Tongue (tissue), 2 donors: ENCODE results near the gene ZFYVE19. TPM values are rescaled to one million over a fixed set of nuclear protein-coding genes. Genes with fewer than 3 reads are reported as not detected.

Experiments used
- DNase-seq: peaks from one replicate; pipeline ENCODE4 v3.0.0-alpha.2; 2015
- total RNA-seq: library from RNA; depleted of rRNA; stranded (reverse); fragments of >200 nt; gene quantifications from one replicate; pipeline ENCODE4 v1.2.3, GENCODE V29; 2014

ZFYVE19 gene
- total RNA-seq, 1 donor from 2014 or later = 25.3 TPM

DNA sequence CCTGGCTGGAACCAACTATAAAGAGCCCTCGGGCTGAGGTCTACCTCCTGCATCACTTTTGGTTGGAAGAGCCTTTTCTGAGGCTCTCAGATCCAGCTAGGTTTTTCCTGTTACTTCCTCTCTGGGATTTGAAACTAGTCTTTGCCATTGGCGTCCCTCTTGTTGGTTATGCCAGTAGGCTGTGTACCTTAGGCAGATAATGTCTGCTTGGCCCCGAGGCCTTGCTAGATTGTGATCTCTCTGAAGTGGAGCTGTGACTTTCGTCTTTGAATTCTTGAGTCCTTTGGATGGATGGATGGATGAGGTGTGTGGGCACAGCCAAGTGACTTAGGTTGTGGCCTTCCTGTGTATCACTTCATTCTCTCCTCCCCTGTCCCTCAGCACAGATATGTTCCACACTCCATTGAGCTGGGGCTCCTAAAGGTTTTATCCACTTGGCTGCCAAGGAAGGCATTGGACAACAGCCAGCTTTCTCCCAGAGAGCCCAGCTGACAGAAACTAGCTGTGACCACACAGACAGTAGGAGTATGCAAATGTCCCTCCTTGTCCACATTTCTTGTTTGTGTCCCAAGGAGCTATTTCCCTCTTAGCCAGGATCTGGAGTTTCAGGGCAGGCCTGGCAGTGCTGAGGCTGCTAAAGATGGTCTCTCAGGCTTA is 8.3 kb downstream of the ZFYVE19 start:
- peak; percentile 61 for DNase-seq

DNA sequence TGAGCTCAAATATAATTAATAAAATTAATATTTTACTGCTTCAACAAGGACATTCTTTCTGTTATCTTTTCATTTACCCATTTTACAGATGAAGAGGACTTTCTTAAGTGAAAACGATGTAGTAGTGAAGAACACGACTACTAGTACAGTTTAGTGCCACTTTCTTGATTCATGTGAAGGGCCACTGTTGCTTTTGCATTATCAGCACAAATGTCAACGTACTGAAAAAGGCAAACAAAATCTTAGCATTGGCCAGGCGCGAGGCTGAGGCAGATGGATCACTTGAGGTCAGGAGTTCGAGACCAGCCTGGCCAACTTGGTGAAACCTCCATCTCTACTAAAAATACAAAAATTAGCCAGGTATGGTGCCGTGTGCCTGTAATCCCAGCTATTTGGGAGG is 12.2 kb downstream of the ZFYVE19 start:
- DNase-seq = no peak

DNA sequence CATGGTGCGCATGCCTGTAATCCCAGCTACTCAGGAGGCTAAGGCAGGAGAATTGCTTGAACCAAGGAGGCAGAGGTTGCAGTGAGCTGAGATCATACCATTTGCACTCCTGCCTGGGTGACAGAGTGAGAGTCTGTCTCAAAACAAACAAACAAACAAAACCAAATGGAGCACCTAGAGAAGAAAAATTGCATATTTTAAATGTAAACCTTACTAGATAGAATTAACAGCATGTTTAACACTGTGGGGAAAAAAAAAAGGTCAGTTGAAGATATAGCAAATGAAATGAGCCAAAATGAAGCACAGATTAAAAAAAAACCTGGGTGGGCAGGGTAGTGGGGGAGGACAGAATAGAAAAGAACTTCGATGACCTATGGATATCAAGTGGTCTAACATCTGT is 14.3 kb downstream of the ZFYVE19 start:
- no peak for DNase-seq

DNA sequence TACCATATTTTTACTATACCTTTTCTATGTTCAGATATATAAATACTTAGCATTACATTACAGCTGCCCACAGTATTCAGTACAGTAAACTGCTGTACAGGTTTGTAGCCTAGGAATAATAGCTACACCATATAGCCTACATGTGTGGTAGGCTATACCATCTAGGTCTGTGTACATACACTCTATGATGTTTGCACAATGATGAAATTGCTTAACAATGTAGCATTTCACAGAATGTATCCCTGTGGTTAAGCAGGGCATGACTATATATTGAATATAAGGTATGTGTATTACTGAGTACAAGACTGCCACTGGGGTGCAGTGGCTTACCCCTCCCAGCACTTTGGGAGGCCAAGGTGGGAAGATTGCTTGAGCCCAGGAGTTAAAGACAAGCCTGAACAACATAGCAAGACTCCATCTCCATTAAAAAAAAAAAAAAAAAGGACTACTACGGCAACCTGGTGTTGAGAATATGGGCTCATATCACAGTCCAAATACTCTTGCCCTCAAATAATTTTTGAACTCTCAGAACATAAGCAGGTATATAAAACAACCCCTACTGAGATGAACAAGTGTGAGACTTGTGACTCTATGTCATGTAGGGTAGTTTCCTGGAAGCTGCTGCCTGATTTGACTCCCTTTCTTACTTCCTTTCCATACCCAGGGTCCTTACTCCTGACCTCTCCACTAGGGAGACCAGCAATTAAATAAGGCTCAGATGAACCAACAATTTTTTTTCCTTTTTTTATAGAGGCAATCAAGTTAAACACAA is 16.9 kb downstream of the ZFYVE19 start:
- no peak for DNase-seq

DNA sequence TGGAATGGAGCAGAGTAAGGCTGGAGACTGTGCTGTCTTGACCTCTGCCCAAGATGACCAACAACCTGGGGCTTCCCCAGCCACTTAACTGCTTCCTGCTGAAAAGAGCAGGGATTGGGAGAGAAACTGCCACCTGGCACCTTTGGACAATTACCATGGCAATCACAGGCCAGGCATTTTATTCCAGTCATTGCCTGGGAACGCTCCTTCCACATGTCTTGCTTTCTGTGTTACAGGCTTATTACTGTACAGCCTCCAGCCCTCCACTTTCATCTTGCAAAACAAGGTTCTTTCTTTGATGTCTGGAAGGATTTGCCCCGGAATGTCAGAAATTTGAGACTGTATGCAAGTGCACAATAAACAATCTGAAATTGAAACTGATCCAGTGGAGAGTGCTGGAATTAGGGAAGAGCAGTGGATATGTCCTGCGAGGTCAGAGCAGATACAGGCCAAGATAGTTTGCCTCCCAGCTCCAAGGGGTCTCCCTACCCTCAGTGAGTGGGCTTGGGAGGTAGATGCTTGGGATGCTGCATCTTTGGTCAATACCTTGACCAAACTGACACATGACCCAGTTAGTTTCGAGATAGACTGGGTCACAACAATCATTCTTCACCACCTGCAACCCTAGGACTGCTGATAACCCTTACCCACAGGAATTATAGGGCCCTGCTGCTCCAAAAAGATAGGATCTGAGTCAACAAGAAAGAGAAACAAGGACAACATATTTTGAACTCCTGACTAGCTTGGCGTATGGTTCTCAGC is 19.0 kb downstream of the ZFYVE19 start:
- no peak for DNase-seq

DNA sequence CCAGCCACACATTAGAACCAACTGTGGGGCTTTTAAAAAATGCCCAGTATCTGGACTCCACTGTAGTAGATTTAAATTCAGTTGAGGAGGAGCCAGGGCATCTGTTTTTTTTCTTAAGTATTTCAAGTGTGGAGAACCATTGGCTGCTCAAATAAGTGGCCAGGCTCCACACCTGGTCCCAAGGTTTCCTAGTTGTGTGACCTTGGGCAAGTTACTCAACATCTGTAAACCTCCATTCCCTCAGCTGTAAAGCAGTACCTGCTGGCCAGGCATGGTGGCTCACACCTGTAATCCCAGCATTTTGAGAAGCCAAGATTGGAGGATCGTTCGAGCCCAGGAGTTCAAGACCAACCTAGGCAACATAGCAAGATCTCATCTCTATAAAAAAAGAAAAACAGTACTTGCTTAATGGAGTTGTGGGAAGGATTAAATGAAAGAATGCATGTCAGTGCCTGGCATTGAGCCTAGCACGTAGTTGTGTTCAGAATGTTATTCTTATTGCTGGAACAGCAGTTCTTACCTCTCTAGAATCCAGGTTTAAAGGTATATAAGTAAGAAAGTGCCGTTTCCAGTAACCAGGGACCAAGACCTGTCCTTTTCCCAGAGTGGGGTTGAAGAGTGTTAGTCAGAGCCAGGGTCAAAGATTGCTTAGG is 19.7 kb downstream of the ZFYVE19 start:
- no peak for DNase-seq

DNA sequence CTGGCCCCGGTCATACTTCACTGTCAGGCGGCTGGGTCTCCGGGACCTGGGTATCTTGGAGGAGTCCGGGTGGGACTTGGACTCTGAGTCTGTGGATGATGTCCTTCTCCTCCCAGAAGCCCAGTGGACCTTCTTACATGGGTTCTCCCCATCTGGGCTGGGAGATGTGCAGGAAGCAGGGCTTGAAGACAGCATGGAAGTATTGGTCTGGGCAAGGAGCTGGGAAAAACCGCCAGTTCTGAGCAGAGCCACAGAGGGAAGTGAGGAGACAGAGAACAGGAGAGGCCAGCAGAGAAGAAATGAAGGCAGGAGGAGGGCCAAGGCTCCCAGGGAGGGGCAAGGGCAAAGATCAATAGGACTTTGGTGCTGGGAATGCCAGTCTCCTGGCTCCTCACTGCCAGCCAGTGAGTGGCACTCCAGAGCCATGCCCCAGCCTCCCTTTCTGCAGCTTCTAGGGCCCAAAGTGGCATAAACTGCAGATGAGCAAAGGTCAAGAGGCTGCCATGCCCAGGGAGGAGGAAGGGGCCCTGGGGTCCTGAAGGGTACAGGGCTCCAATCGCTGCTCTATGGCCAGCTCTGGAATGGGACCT is 21.7 kb downstream of the ZFYVE19 start, which contains the start of gene PPP1R14D:
TSS of gene PPP1R14D (minus strand) at position 262 of the 590 bp plus-strand sequence. CDS start at position 195, 67 bp downstream.
- DNase-seq = no peak

DNA sequence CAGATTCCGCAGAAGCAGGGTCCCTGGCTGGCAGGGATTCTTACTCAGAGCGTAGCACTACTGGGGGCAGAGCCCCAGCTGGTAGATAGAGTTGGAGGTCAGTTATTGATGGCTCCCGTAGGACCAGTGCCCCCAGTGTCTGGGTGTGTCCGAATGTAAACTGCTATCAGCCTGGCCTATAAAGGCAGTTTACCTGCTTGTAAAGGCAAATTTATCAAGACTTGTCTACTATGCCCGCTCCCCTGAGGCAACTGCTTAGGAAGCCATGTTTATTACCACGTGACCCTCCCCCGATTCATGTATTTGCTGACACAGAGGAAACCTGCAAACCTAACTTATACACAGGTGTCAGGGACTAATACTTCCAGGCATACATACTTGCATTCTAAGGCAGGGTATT is 22.2 kb downstream of the ZFYVE19 start:
- no peak for DNase-seq

DNA sequence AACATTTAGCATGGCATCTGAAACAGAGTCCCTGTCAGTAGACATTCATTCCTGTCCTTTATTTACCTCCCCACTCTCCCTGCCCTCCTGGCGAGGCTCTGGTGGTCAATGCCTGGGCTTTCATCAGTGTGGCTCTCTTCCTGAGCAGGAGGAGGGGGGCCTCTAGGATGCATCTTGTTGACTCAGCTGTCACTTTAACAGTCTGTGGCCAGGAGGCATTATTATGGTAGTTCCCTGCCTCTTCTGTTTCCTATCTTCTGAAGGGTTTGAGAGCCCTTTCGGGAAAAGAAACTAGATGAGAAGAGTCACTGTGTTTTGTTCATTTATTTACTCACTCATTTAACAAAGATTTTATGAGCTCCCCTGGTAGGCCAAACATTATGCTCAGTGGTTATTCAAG is 24.0 kb downstream of the ZFYVE19 start:
- no peak for DNase-seq

DNA sequence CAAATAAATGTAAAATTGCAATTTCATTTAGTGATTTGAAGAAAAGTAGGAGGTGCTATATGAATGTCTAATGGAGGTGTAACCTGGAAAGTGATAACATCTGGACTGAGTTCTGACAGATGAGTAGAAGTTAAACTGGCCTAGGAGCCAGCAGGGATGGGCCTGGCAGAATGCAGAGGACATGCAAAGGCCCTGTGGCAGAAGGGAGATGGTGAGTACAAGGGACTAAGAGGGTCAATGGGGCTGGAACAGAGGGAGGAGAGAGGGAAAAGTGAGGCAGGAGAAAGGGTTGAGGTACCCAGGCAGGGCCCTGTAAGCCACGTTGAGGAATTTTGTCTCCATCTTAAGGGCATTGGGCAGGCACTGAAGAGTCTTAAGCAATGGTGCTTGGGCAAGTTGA is 25.0 kb downstream of the ZFYVE19 start:
- no peak for DNase-seq

DNA sequence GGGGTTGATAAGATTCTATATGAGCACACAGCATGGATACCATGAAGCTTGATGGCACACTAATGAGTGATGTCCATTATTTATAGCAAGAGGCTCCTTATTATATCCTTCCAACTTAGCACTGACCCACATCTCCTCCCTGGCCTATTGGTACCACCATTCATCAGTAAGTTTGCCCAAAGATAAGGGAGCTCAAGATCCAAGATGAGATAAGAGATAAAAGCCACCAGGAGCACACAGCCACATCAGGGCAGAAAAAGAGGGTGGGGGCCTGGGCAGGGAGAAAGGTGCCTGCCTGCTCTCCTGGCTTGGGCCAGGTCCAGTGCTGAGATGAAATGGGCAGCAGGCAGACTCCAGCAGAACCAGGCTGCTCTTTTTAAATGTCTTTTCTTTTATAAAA is 26.0 kb downstream of the ZFYVE19 start:
- no peak for DNase-seq

DNA sequence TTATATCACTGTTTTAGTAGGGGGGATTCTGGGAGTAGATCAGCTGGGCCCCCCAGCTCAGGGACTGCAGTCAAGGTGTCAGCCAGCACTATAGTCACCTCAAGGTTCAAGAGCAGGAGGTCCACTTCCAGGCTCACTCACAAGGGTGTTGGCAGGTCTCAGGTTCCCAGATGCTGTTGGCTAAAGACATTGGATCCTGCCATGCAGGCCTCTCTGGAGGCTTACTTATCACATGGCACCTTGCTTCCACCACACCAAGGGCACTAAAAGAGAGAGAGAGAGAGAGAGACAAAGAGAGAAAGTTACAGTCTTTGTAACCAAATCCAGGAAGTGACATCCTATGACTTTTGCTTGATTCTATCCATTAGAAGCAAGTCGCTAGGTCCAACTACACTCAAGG is 29.1 kb downstream of the ZFYVE19 start:
- DNase-seq = no peak

DNA sequence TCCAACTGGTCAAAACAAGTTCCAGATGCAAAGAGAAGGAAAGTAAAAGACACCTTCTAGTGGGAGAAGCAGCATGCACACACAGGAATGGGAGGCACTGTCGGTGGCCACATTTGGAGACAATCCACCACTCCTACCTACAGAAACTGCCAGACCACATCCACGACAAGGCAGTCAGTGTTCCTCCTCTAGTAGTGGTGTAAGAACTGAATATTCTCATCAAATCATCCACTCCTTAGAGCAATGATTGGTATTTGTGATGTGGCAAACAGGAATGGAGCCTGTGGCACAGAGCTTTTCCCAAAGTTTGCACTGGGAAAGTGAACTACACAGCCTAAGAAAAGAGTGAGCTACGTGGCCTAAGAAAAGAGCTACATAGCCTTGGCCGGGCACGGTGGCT is 31.9 kb downstream of the ZFYVE19 start:
- DNase-seq = no peak

DNA sequence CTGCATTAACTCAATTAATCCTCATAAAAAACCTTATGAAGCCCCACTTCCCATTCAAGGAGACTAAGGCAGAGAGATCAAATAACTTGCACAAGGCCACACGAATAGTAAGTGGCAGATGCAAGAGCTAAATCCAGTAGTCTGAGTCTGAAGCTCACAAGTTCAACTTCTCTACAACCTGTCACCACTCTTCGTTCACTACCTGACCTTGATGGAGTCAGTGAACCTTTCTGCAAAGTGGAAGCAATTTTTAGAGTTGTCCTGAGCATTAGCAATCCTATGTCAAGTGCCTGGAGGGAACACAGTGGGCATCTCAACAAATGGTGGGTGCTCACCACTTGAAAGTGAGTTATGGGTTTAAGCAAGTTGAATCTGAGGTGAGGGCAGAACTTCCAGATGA is 34.9 kb downstream of the ZFYVE19 start:
- no peak for DNase-seq

DNA sequence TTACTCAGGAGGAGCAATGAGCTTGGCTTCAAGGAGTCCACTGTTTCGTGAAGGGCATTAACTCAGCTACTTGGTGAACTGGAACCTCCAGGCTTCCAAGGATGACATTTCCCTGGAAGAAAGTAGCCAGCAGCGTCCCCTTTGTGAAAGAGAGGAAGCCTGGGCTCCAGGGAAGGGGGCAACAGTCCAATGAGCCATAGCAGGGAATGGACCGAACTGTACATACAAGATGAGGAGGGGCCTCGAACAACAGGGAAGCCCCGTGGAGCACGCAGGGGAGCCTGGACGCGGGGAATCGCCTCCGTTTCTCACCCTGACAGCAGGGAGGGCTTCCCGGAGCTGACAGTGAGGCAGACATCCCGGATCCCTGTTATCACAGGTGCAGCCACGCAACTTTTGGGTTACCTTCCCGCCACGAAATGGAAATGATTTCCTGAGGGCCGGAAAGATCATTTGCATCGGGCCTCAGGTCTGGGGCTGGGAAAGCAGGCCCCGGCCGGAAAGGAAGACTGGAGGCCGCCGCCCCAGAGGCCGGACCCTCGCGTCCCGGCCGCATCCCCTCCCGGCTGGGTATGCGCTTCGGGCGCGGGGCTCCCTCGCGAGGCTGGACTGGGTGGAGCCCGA is 36.5 kb downstream of the ZFYVE19 start:
- DNase-seq = no peak

DNA sequence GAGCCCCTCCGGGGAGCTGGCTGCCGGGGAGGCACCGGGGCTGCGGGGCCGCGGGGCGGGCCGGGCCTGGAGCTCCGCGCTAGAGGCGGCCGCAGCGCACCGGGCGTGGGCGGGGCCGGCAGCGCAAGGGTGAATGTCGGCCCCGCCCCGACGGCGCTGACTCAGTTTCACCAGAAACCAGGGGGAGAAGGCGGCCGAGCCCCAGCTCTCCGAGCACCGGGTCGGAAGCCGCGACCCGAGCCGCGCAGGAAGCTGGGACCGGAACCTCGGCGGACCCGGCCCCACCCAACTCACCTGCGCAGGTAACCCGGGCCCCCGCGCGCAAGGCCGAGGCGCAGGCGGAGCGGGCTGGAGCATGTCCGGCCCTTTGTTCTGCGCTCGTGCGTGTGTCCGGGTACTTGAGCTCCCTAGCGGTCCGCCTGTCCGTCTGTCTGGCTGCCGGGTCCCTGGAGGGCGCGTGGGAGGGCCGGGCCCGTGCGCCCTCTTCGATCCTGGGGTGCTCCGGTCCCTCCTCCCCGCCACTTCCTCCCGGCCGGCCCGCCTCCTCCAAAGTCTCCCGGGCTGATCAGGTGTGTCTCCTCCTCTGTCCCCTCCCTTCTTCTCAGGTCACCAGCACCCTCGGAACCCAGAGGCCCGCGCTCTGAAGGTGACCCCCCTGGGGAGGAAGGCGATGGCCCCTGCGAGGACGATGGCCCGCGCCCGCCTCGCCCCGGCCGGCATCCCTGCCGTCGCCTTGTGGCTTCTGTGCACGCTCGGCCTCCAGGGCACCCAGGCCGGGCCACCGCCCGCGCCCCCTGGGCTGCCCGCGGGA is 37.2 kb downstream of the ZFYVE19 start, which contains the start of gene SPINT1:
TSS of gene SPINT1 (plus strand) at position 164 of the 811 bp plus-strand sequence. CDS start at position 671, 507 bp downstream.
- no peak for DNase-seq

DNA sequence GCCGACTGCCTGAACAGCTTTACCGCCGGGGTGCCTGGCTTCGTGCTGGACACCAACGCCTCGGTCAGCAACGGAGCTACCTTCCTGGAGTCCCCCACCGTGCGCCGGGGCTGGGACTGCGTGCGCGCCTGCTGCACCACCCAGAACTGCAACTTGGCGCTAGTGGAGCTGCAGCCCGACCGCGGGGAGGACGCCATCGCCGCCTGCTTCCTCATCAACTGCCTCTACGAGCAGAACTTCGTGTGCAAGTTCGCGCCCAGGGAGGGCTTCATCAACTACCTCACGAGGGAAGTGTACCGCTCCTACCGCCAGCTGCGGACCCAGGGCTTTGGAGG is 37.8 kb downstream of the ZFYVE19 start:
- no peak for DNase-seq

DNA sequence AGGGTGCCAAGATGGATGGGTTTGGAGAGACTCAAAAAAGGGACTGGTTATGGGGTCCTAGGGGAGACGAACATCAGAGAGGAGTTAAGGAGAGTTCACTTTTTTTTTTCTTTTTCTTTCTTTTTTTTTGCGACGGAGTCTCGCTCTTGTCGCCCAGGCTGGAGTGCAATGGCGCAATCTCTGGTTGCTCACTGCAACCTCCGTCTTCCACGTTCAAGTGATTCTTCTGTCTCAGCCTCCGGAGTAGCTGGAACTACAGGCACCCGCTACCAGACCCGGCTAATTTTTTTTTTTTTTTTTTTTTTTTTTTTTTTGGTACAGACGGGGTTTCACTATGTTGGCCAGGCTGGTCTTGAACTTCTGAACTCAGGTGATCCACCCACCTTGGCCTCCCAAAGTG is 38.1 kb downstream of the ZFYVE19 start:
- DNase-seq = no peak

DNA sequence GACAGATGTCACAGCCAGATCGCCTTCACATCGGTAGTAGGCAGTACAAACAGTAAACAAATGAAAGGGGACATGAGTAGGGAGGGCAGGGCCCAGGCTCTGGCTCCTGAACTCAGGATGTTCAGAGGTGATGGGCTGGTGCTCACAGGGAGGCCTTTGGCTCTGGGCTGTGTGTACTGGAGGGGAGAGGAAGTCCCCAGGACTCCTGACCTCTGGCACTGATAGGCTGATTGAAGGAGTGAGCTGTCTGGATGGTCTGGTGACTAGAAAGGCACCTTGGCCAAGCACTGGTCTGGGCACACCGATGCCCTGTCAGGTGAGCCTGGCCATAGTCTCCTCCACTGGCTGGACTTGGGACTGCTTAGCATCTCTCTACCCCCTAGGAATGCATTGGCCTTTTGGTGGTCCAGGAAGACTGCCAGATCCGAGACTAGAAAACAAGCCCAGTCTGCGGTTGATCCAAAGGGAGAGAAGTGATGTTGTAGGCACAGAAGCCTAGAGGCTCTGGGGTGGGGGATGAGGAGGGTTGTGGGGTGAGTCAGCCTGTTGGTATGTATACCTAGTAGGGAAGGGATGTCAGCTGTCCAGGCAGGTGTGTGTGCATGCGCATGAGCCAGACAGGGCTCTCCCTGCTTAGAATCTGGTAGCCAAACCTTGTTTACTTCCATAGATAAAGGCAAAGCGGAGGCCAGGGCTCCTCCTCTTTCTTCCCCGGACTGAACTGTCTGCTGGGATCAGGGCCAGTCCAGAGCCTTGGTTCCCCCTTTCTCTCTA is 38.8 kb downstream of the ZFYVE19 start:
- no peak for DNase-seq

DNA sequence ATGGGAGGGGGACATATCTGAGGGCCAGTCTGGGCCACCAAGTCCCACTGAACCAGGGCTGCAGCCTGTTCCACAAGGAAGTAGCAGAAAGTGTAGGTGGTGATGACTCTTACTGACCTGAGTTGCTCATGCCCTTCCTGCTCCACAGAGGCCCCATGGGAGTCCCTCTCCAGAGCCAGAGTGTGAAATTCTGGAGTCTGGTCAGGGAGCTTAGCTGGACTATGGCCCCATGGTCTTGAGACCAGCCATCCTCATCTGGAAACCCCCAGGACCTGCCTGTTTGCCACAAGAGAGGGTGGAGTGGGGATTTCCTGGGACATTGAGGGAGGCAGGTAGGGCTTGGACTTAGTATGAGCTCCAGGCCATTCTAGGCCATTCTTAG is 39.9 kb downstream of the ZFYVE19 start:
- DNase-seq = no peak
